Epithelial cell of esophagus (primary cell): Measurements from ENCODE around the gene SH2D7.

ENCODE experiments used
- DNase-seq: peaks from one replicate; pipeline ENCODE4 v3.0.0; 2010; ENCODE audit warnings: low read depth
- H3K4me3 ChIP-seq: 2 replicates; pipeline ENCODE4 v1.5.1; 2011; ENCODE audit warnings: mild to moderate bottlenecking, low read length, control low read depth
- CTCF ChIP-seq: IDR thresholded peaks from 2 replicates; pipeline ENCODE4 v1.5.1; 2011; ENCODE audit warnings: low read depth, mild to moderate bottlenecking, low read length, control low read depth, inconsistent platforms; ENCODE audit not compliant: insufficient read depth; ENCODE audit errors: missing control alignments

The SH2D7 gene

DNA sequence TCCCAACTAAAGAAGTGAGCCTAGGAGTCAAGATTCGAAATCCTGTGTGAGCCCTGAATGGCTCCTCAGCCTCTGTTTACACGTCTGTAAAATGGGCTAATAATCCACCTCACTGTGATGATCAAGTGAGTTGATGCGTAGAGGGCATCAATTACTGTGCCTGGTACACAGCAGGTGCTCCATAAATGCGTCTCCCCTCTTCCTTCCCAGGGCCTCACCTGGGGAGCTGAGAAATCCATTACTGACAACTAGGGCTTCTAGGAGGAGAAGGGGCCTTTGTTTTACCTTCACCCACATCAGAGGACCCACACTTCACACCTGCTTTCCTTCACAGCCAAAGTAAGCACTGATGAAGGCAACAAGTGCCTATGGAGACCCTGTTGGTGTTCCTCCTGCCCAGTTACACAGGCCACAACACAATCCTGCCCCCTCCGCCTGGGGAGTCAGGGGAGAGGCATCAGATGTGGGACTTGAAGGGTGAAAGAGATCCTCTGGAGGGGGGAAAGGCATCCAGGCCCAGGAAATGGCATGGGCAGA is 37.5 kb downstream of the SH2D7 start:
- no peak for TF ChIP-seq CTCF
- DNase-seq = no peak
- H3K4me3 ChIP-seq = no peak overlapping the region

GRCh38 chr15:78130466-78131294 is 38.3 kb downstream of the SH2D7 start:
- DNase-seq = no peak
- H3K4me3 ChIP-seq = peak overlapping the region; percentile 4
- no peak for TF ChIP-seq CTCF

DNA sequence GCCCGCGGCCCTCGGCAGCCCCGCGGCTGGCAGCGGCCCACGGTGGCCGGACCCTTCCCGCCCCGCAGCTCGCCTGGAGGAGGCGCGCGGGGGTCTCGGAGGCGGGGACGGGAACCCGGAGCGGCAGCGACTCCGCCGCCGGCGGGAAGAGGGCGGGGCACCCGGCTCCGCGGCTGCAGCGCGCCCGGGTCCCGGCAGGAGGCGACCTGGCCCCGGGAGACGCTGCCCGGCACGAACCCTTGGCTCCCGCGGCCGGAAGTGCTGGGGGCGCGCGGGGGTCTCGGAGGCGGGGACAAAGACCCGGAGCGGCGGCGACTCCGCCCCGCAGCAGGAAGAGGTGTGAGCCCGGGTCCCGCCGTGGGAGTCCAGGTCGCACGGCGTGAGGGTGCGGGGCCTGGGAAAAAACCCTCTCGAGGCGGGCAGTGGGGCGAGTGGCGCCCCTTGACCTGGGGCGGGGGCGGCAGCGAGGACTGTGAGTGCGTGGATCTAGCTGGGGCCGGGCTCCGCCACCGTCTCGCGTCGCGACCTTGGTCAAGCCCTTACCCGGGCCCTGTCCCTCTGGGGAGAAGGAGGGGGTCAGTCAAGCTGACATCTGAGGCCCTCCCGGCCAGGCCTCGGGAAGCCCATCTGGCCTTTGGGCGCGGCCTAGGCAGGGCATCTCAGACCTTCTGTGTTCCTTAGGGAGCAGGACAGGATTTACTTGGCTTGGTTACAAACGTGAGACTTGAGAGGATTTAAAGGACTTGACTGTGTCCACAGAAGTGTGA is 39.1 kb downstream of the SH2D7 start, which contains the start of gene CIB2:
Gene CIB2 (minus strand): TSS at position 151 of the 767 bp plus-strand sequence. CDS start 230 bp downstream, outside the sequence.
- peak; percentile 32 for TF ChIP-seq CTCF
- peak within 1 kb of the TSS; percentile 48 for H3K4me3 ChIP-seq
- DNase-seq = peak; percentile 53

DNA sequence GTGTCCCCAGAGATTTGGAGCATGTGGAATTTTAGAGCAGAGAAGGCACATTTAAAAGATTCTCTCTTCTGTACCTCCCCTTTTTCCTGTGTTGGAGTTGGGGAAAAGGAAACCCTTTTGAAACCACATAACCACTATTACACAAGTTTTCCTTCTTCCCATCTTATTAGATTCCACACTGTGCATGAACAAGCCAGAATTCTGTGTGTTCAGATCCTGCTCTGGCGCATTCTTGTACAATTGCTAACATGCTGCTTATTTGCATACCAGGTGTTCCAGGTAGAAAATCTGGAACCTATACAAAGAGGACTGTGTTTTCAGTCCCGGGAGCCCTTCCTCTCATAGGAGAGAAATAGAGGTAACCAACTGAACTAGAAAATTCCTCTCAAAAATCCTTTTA is 41.4 kb downstream of the SH2D7 start:
- no peak for TF ChIP-seq CTCF
- H3K4me3 ChIP-seq = no peak overlapping the region

GRCh38 chr15:78139578-78139977 is 47.2 kb downstream of the SH2D7 start:
- no peak overlapping the region for H3K4me3 ChIP-seq
- no peak for TF ChIP-seq CTCF
- no peak for DNase-seq

More for the DNA sequence above, 41.4 kb downstream of the SH2D7 start:
- peak; percentile 97 for DNase-seq

- no peak for TF ChIP-seq CTCF
- DNase-seq = no peak
- H3K4me3 ChIP-seq = no peak overlapping the region
These were observed 47.9 kb downstream of the SH2D7 start for GRCh38 chr15:78140292-78140691.
